Activated naive CD4-positive, alpha-beta T cell treated with anti-CD3 and anti-CD28 coated beads, Interleukin-2, amount 10 ng/mL, durations not matched to agents 5 hours and 36 hours (primary cell): ENCODE measurements around the gene CYTH1. TPM values are rescaled to one million over a fixed set of nuclear protein-coding genes. Genes with fewer than 3 reads are reported as not detected.

ENCODE experiments used
- total RNA-seq, 2 experiments: library from RNA; stranded (reverse); gene quantifications; one replicate each; pipeline ENCODE4 v1.2.3, GENCODE V29; 2021

Gene CYTH1, protein sequence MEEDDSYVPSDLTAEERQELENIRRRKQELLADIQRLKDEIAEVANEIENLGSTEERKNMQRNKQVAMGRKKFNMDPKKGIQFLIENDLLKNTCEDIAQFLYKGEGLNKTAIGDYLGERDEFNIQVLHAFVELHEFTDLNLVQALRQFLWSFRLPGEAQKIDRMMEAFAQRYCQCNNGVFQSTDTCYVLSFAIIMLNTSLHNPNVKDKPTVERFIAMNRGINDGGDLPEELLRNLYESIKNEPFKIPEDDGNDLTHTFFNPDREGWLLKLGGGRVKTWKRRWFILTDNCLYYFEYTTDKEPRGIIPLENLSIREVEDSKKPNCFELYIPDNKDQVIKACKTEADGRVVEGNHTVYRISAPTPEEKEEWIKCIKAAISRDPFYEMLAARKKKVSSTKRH
- total RNA-seq, result 100 to 1,000 TPM; 275 to 305 TPM

DNA sequence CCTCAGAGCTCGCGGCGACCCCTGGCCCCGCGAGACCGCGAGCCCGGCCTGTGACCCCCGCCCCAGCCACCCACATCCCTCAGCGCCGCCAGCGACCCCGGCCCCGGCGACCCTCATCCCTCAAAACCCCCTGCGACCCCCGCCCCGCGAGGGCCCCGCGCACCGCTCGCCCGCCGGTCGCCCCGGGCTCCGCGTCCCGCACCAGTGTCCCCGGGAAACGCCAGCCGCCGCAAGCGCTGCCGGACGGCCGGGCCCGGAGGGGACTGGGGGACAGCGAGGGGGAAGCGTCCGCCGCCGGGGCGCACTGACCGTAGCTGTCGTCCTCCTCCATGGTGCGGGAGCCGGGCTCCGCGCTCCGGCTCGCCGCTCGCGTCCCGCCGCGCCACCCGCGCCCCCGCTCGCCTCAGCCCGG lies at the start of gene CYTH1:
Gene CYTH1, minus strand, starts transcription at position 381 of the 412 bp plus-strand sequence. Its CDS starts 50 bp downstream, at position 331.

Other genes starting within 250 kb of the CYTH1 start
- under 1 TPM; 0.33 to 0.55 TPM for gene DNAH17, start 204.9 kb downstream of the CYTH1 start, total RNA-seq
- gene USP36, start 58.5 kb upstream of the CYTH1 start, total RNA-seq, result 10 to 100 TPM; 79.2 to 85.6 TPM
- not detected for gene CEP295NL, start 120.9 kb upstream of the CYTH1 start, total RNA-seq
- gene TIMP2, start 143.1 kb upstream of the CYTH1 start, total RNA-seq, result under 1 TPM; 0.51 to 0.71 TPM
- 100 to 1,000 TPM; 176 to 182 TPM for gene LGALS3BP, start 197.7 kb upstream of the CYTH1 start, total RNA-seq
- 10 to 100 TPM; 59.9 to 66.0 TPM for gene CANT1, start 227.5 kb upstream of the CYTH1 start, total RNA-seq
- not detected for gene C1QTNF1, start 241.9 kb upstream of the CYTH1 start, total RNA-seq